Measurements from ENCODE around the gene ENDOD1. TPM values are rescaled to one million over a fixed set of nuclear protein-coding genes. Genes with fewer than 3 reads are reported as not detected.
"Not testable (repeated sequence)": the region's sequence is repeated elsewhere in the genome, so short reads cannot be mapped to it uniquely, and the experiment has no call there.

The ENDOD1 gene
- polyA plus RNA-seq, 5 donors: 22.8 to 28.5 (median 25.3) TPM

- DNase-seq: no peak
Measured at GRCh38 chr11:95101935-95102334, 12.3 kb downstream of the ENDOD1 start.

GRCh38 chr11:95102733-95103132 lies 13.1 kb downstream of the ENDOD1 start:
- DNase-seq: no peak

GRCh38 chr11:95103701-95104100 lies 14.1 kb downstream of the ENDOD1 start:
- no peak for DNase-seq

- no peak for DNase-seq
Measured at GRCh38 chr11:95104121-95104830, 14.6 kb downstream of the ENDOD1 start.

DNA sequence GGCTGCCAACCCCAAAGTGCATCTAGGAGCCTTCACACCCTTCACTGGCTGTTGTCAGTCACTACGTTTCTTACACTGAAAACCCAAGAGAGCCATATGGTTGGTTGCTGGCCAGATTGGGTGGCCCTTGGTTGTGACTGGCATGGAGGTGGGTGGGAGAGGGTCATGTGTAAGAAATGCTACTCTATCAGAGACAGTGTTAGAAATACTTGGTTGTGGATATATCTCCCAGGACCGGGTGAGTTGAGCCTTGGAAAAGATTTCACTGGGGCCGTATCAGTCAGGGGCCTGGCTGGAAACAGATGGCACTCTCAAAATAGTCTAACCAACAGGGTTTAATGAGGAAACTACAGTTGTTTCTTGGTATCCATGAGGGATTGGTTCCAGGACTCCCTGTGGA lies 15.2 kb downstream of the ENDOD1 start:
- DNase-seq: no peak

DNA sequence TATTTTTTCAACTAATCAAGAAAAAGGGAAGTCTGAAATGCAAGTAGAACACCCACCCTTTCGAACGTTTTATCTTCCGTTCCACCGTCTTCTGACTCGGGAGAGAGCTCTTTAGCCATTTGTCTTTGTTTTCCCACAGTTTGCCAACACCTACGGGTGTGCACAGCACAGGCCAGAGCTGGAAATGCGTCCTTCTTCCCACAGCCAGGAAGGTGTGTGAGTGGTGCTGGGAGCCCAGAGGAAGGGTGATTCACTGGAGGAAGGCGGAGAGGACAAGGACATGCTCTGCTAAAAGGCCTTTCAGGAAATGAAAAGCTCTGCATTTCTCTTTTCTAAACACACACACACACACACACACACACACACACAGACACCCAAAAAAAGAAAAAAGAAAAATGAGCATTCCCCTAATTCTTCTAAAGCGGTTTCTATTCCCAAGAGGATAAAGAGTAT lies 18.5 kb downstream of the ENDOD1 start:
- DNase-seq: no peak

DNA sequence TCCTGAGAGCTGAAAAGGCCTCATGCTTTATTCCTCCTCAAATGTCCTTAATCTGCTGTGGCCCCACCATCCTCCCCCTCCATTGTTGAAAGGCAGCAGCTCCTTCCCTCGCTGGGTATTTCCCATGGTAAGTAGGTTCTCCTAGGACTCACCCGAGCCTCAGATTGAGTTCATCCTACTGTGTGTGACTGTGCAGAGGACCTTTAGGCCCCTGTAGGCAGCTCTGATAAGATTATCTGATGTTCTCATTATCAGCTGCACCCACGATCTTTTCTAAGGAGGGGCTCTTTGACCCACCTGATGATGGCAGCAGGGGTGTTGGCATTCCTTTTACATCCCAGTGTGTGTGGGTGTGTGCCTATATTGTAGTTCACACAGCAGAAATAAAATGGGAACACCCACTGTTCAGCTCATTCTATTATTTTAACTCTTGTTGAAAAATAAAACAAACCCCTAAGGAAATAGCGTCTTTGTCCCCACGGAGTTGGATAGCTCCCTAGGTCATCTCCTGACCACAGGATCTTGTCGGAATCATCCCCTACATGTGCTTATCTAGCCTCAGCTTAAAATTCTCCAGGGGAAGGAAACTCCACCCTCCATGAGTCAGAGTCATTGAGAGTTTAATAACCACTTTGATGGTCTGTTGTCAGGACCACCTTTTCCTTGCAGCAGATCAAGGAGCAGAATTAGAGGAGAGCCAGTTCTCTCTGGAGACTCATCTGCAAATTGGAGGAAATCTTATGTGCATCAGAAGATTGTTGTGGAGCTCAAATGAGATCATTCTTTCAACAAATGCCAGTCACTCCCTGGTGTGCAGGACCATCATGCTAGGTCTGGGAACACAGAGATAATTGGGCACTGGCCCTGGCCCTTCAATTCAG lies 19.3 kb downstream of the ENDOD1 start:
- no peak for DNase-seq

- DNase-seq: not testable (repeated sequence)
Measured at GRCh38 chr11:95111471-95111870, 21.8 kb downstream of the ENDOD1 start.

GRCh38 chr11:95111923-95112540 lies 22.4 kb downstream of the ENDOD1 start:
- DNase-seq: no peak

- DNase-seq: no peak
Measured at GRCh38 chr11:95115597-95115996, 26.0 kb downstream of the ENDOD1 start.

GRCh38 chr11:95119361-95120060 lies 29.9 kb downstream of the ENDOD1 start:
- DNase-seq: no peak

DNA sequence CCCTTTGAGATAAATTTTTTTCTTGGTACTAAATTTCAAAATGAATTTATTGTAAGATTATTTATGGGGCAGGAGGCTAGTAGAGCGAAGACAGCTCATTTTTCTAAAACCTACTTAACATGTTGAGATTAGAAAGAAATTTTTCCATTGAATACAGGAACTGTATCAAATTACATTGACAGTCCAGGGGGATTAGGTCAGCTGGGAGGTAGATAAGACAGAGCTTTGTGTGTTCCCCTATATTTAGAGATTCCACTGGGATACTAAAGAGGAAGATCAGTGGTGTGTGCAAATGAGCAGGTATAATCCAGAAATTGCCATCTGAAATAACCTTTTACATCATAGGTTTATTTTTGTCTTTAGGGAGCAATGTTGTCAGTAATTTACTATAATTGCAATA lies 32.1 kb downstream of the ENDOD1 start:
- no peak for DNase-seq

GRCh38 chr11:95123556-95123955 lies 33.9 kb downstream of the ENDOD1 start:
- DNase-seq: no peak

- DNase-seq: no peak
Measured at GRCh38 chr11:95128602-95129001, 39.0 kb downstream of the ENDOD1 start.

GRCh38 chr11:95132956-95133355 lies 43.3 kb downstream of the ENDOD1 start:
- no peak for DNase-seq

DNA sequence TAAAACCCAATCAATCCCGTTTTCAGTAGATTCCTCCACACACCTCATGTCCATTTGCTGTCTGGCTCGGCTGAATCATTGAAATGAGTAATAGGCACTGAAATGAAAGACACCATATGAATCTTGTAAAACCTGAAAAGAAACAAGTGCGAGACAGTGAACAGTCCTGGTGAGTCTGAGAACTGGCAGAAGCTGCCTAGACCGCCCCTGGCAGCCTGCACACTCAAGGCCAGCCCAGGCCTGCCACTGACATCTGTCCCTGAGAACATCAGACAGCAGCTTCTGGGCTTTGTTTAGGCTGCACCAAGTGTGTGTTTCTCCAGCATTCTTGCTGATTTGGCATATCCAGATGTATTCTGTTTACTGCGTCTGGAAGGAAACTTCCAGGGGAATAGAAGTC lies 44.8 kb downstream of the ENDOD1 start:
- DNase-seq: no peak

- DNase-seq: no peak
Measured at GRCh38 chr11:95135155-95135554, 45.5 kb downstream of the ENDOD1 start.

DNA sequence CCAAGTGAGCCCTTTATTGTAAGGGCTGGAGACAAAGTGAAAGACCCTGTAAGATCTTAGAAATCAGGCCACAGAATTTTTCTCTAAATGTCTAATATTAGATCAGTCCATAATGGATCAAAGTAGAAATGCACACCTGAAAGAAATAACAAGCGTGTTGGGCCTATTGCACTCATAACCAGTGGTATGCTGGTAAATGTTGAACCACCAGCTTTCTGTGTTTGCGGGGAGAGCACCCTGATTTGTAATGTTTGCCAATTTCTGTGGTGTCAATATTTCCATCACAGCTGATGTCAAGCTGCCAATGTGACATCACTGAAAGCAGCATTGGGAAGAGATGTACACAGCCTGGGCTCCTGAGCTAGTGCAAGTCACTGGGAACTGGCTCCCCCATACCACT lies 46.2 kb downstream of the ENDOD1 start:
- DNase-seq: no peak

- DNase-seq: not testable (repeated sequence)
Measured at GRCh38 chr11:95136747-95137146, 47.1 kb downstream of the ENDOD1 start.

DNA sequence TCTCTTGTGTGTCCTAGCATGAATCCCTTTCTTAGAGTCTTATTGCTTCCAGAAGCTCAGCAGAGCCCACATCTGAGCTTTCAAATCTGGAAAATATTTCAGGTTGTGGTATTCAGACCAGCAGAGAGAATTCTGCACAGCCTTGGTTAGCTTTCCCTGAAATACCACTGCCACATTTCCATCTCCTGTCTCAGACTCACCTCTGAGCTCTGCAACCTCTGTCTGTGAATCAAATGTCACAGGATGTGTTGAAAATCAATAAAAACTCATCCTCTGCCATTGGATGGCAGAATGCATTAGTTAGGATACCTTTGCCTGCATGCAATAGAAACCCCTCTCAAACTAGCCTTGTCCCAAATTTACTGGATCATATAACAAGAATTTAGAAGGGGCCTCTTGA lies 47.7 kb downstream of the ENDOD1 start:
- no peak for DNase-seq

- no peak for DNase-seq
Measured at GRCh38 chr11:95138448-95138847, 48.8 kb downstream of the ENDOD1 start.

Measured in right lung (tissue), 5 donors.